IMR-90 (cell line): ENCODE measurements around the gene NAPEPLD. TPM values are rescaled to one million over a fixed set of nuclear protein-coding genes. Genes with fewer than 3 reads are reported as not detected.

Experiments used
- ATAC-seq: fragments of 200-7000 bp; cut with Tn5 transposase; 2 replicates; pipeline ENCODE4 v1.9.1; 2020; ENCODE audit warnings: low read depth, mild to moderate bottlenecking, moderate library complexity
- BruUV-seq: library from RNA; stranded (reverse); fragments of 400-500 nt; replicated peaks from 2 replicates; lab custom pipeline; 2021; lab: Mats Ljungman, UMichigan
- CTCF ChIA-PET: fragments of 300-600 bp; formaldehyde crosslinking; extraction: SDS; loops from one replicate; lab custom pipeline; 2021; ENCODE audit warnings: antibody characterized with exemption; lab: Yijun Ruan, JAX
- POLR2A ChIA-PET: fragments of 300-600 bp; sonication (Branson Sonifier 250); formaldehyde crosslinking; loops from one replicate; lab custom pipeline; 2022; ENCODE audit warnings: antibody characterized with exemption; ENCODE audit not compliant: unreplicated experiment; lab: Charles Lee
- DNase-seq: peaks from one replicate; pipeline ENCODE4 v3.0.0; 2013
- H2AFZ ChIP-seq: replicated peaks from 2 replicates; pipeline ENCODE3; 2013; ENCODE audit warnings: low read length, mild to moderate bottlenecking; ENCODE audit not compliant: poor library complexity
- H2AK5ac ChIP-seq: 2 replicates; pipeline ENCODE4 v1.6.1; 2013; ENCODE audit warnings: low read depth, low read length, inconsistent platforms
- H2AK9ac ChIP-seq: replicated peaks from 2 replicates; pipeline ENCODE3; 2013; ENCODE audit warnings: mild to moderate bottlenecking, low read depth, low read length, moderate library complexity; ENCODE audit not compliant: poor library complexity
- H2BK120ac ChIP-seq: 2 replicates; pipeline ENCODE4 v1.6.1; 2013; ENCODE audit warnings: low read depth, low read length, inconsistent platforms
- H2BK15ac ChIP-seq: 3 replicates; pipeline ENCODE4 v1.6.1; 2013; ENCODE audit warnings: low read depth, low read length, inconsistent platforms
- H2BK20ac ChIP-seq: 2 replicates; pipeline ENCODE4 v1.6.1; 2013; ENCODE audit warnings: low read depth, mild to moderate bottlenecking, inconsistent platforms, low read length, moderate library complexity
- H2BK5ac ChIP-seq: 2 replicates; pipeline ENCODE4 v1.6.1; 2013; ENCODE audit warnings: mild to moderate bottlenecking, low read depth, low read length, inconsistent platforms; ENCODE audit not compliant: poor library complexity, severe bottlenecking
- H3K14ac ChIP-seq: replicated peaks from 2 replicates; pipeline ENCODE4 v1.6.1; 2013; ENCODE audit warnings: low read depth, low read length, inconsistent platforms
- H3K18ac ChIP-seq: 2 replicates; pipeline ENCODE4 v1.6.1; 2013; ENCODE audit warnings: low read depth, low read length, control low read depth
- H3K23ac ChIP-seq: 2 replicates; pipeline ENCODE4 v1.6.1; 2013; ENCODE audit warnings: low read depth, low read length, inconsistent platforms
- H3K27ac ChIP-seq: 2 replicates; pipeline ENCODE4 v1.5.1; 2013; ENCODE audit warnings: mild to moderate bottlenecking, control low read depth, low read length; ENCODE audit not compliant: insufficient read depth
- H3K27me3 ChIP-seq: 2 replicates; pipeline ENCODE4 v1.6.1; 2013; ENCODE audit warnings: low read length; ENCODE audit not compliant: control insufficient read depth, insufficient read depth
- H3K36me3 ChIP-seq: 2 replicates; pipeline ENCODE4 v1.6.1; 2013; ENCODE audit warnings: low read length, mixed read lengths; ENCODE audit not compliant: control insufficient read depth, insufficient read depth
- H3K4ac ChIP-seq: 2 replicates; pipeline ENCODE4 v1.6.1; 2013; ENCODE audit warnings: low read depth, low read length, inconsistent platforms
- H3K4me1 ChIP-seq: 2 replicates; pipeline ENCODE4 v1.6.1; 2013; ENCODE audit warnings: low read length, mixed read lengths; ENCODE audit not compliant: control insufficient read depth, insufficient read depth
- H3K4me2 ChIP-seq: 2 replicates; pipeline ENCODE4 v1.6.1; 2013; ENCODE audit warnings: low read depth, mild to moderate bottlenecking, control low read depth, low read length, moderate library complexity
- H3K4me3 ChIP-seq: 2 replicates; pipeline ENCODE4 v1.5.1; 2013; ENCODE audit warnings: low read depth, mild to moderate bottlenecking, control low read depth, low read length, moderate library complexity; ENCODE audit not compliant: insufficient read depth
- H3K56ac ChIP-seq: 2 replicates; pipeline ENCODE4 v1.6.1; 2013; ENCODE audit warnings: low read length, inconsistent platforms; ENCODE audit not compliant: insufficient read depth; ENCODE audit errors: extremely low read depth
- H3K79me1 ChIP-seq, 2 experiments: 2 replicates each; pipeline ENCODE4 v1.6.1; 2013; ENCODE audit warnings: low read length in 2 of 2, inconsistent platforms in 1 of 2, low read depth in 1 of 2
- H3K9ac ChIP-seq: 2 replicates; pipeline ENCODE4 v1.6.1; 2013; ENCODE audit warnings: low read depth, low read length, control low read depth
- H3K9me1 ChIP-seq: 2 replicates; pipeline ENCODE4 v1.6.1; 2013; ENCODE audit warnings: low read length, inconsistent platforms; ENCODE audit not compliant: insufficient read depth
- H3K9me3 ChIP-seq: 2 replicates; pipeline ENCODE4 v1.6.1; 2013; ENCODE audit warnings: low read length; ENCODE audit not compliant: control insufficient read depth, insufficient read depth
- H4K20me1 ChIP-seq: 2 replicates; pipeline ENCODE4 v1.6.1; 2013; ENCODE audit warnings: low read length, inconsistent platforms; ENCODE audit not compliant: insufficient read depth
- H4K5ac ChIP-seq: 2 replicates; pipeline ENCODE4 v1.6.1; 2013; ENCODE audit warnings: mild to moderate bottlenecking, low read depth, low read length, control low read depth
- H4K8ac ChIP-seq, 2 experiments: 2 replicates each; pipeline ENCODE4 v1.6.1; 2013; ENCODE audit warnings: low read depth in 2 of 2, low read length in 2 of 2, control low read depth in 1 of 2, inconsistent platforms in 1 of 2
- H4K91ac ChIP-seq: 2 replicates; pipeline ENCODE4 v1.6.1; 2013; ENCODE audit warnings: low read depth, low read length, inconsistent platforms; ENCODE audit not compliant: insufficient read depth
- BHLHE40 ChIP-seq: fragments of 150-350 bp; IDR thresholded peaks from 2 replicates; pipeline ENCODE4 v1.6.1; 2016; ENCODE audit warnings: mild to moderate bottlenecking, low read depth, low read length
- CEBPB ChIP-seq: IDR thresholded peaks from 2 replicates; pipeline ENCODE4 v1.6.1; 2012; ENCODE audit warnings: low read depth, low read length, improper control_type of control experiment
- CHD1 ChIP-seq: IDR thresholded peaks from 2 replicates; pipeline ENCODE4 v1.6.1; 2012; ENCODE audit warnings: low read depth, low read length, improper control_type of control experiment
- CTCF ChIP-seq: conservative IDR thresholded peaks from 2 replicates; pipeline ENCODE4 v1.5.1; 2012; ENCODE audit warnings: mild to moderate bottlenecking, low read depth, low read length, improper control_type of control experiment
- ELK1 ChIP-seq: fragments of 150-350 bp; IDR thresholded peaks from 2 replicates; pipeline ENCODE4 v1.6.1; 2016; ENCODE audit warnings: low read depth, mild to moderate bottlenecking, low read length, moderate library complexity, borderline replicate concordance
- MAFK ChIP-seq: IDR thresholded peaks from 2 replicates; pipeline ENCODE4 v1.6.1; 2012; ENCODE audit warnings: low read depth, low read length, improper control_type of control experiment
- MAZ ChIP-seq: IDR thresholded peaks from 2 replicates; pipeline ENCODE4 v1.6.1; 2012; ENCODE audit warnings: low read depth, mild to moderate bottlenecking, low read length, improper control_type of control experiment, moderate library complexity, borderline replicate concordance
- MXI1 ChIP-seq: IDR thresholded peaks from 2 replicates; pipeline ENCODE4 v1.6.1; 2012; ENCODE audit warnings: low read depth, mild to moderate bottlenecking, low read length, moderate library complexity, borderline replicate concordance
- POLR2A ChIP-seq: IDR thresholded peaks from 2 replicates; pipeline ENCODE4 v1.6.1; 2012; ENCODE audit warnings: mild to moderate bottlenecking, low read depth, low read length
- RAD21 ChIP-seq: IDR thresholded peaks from 2 replicates; pipeline ENCODE4 v1.6.1; 2012; ENCODE audit warnings: low read length, improper control_type of control experiment
- RCOR1 ChIP-seq: IDR thresholded peaks from 2 replicates; pipeline ENCODE4 v1.6.1; 2012; ENCODE audit warnings: mild to moderate bottlenecking, low read length, improper control_type of control experiment; ENCODE audit not compliant: insufficient replicate concordance
- RFX5 ChIP-seq: IDR thresholded peaks from 2 replicates; pipeline ENCODE4 v1.8.0; 2012; ENCODE audit warnings: low read depth, mild to moderate bottlenecking, low read length, moderate library complexity
- SMC3 ChIP-seq: fragments of 150-350 bp; IDR thresholded peaks from 2 replicates; pipeline ENCODE4 v1.6.1; 2016; ENCODE audit warnings: low read depth, mild to moderate bottlenecking, antibody characterized with exemption, low read length, moderate library complexity
- USF2 ChIP-seq: fragments of 150-350 bp; IDR thresholded peaks from 2 replicates; pipeline ENCODE4 v1.6.1; 2017; ENCODE audit warnings: mild to moderate bottlenecking, antibody characterized with exemption, low read length, low read depth
- WGBS, 2 experiments: methylation state at CpG; one replicate each; pipeline versions ENCODE4 v1.1.5 to v1.1.7; 2013; ENCODE audit warnings: missing lambda C conversion rate in 2 of 2; ENCODE audit not compliant: insufficient read length in 1 of 2; ENCODE audit errors: extremely low coverage in 2 of 2; 5-methylcytosine and 5-hydroxymethylcytosine counted together
- dilution Hi-C: fragments of 300-500 bp; cut with HindIII; formaldehyde crosslinking; loops from one replicate; pipeline ENCODE4 v1.14.3; 2018; ENCODE audit warnings: low sequenced_read_pairs; ENCODE audit not compliant: unreplicated experiment
- in situ Hi-C: fragments of 300-500 bp; cut with MboI; formaldehyde crosslinking; loops from 3 replicates; pipeline ENCODE4 v1.14.3; 2019; ENCODE audit warnings: low sequenced_read_pairs, inconsistent platforms, mixed read lengths
- intact Hi-C: fragments of 100-400 bp; cut with micrococcal nuclease; formaldehyde crosslinking; loops from 2 replicates; pipeline ENCODE4 v1.10.0; 2022
- polyA plus RNA-seq, 3 experiments: library from polyadenylated mRNA; depleted of rRNA; stranded (reverse); fragments of >200 nt; gene quantifications; 2 replicates each; pipeline ENCODE4 v1.2.3, GENCODE V29; 2012; ENCODE audit warnings: low replicate concordance in 1 of 3
- total RNA-seq: library from RNA; depleted of rRNA; stranded (reverse); fragments of >200 nt; gene quantifications from 2 replicates; pipeline ENCODE4 v1.2.3, GENCODE V29; 2012

Gene NAPEPLD
- total and polyA plus RNA-seq, 2 of the 4 experiments (the other 2 are of a cell fraction) = 2.2 to 3.4 TPM

- Histone ChIP-seq H3K4me2 (no peak overlapping the region), H3K56ac (no peak overlapping the region), H2AFZ (no peak overlapping the region), H3K4me1 (no peaks in the 10 kb centered on the region; the same call in 1 of the 2 replicates), H3K23ac (no peak overlapping the region), H3K79me1 (no peaks in the 10 kb centered on the region; a peak in 1 of 4 replicates), H3K18ac (no peak overlapping the region), H3K14ac (no peak overlapping the region), H2AK9ac (no peak overlapping the region), H2AK5ac (no peak overlapping the region), H3K9me1 (no peaks in the 10 kb centered on the region; the same call in 1 of the 2 replicates), H2BK20ac (no peak overlapping the region), H2BK15ac (no peak overlapping the region), H3K9ac (no peak overlapping the region), H4K20me1 (no peaks in the 10 kb centered on the region), H3K4ac (no peak overlapping the region), H4K91ac (no peak overlapping the region), H3K36me3 (no peaks in the 10 kb centered on the region), H4K8ac (no peak overlapping the region), H2BK5ac (no peak overlapping the region), H3K27me3 (no peaks in the 10 kb centered on the region), H3K9me3 (no peaks in the 10 kb centered on the region), H3K4me3 (no peak overlapping the region), H3K27ac (no peak overlapping the region), H4K5ac (no peak overlapping the region), H2BK120ac (no peak overlapping the region)
- no CpG with 5 or more reads among the region's 2 CpGs for WGBS, 2 experiments
- ATAC-seq (peak; percentile 64), DNase-seq (no peak)
- in situ Hi-C loops = no loop called here
- intact Hi-C loops = no loop called here
- dilution Hi-C loops = no loop called here
- POLR2A ChIA-PET = interaction anchor here (0.5 kb wide), 1 partner anchor 9 kb away, joined by 3 read pairs; the partner anchor contains the start of gene NAPEPLD
- no TSS peak for BruUV-seq
- CTCF ChIA-PET = no interaction called here
- TF ChIP-seq ELK1 (no peak), RAD21 (no peak), MAFK (no peak), RCOR1 (no peak), MXI1 (no peak), CEBPB (no peak), MAZ (no peak), CHD1 (no peak), USF2 (no peak), CTCF (no peak), BHLHE40 (no peak), SMC3 (no peak), POLR2A (no peak), RFX5 (no peak)
Observed at GRCh38 chr7:103140061-103140460, 8.8 kb downstream of the NAPEPLD start.
